GM21737 (cell line): Measurements from ENCODE around the gene DERA.
"Not testable (repeated sequence)": the region's sequence is repeated elsewhere in the genome, so short reads cannot be mapped to it uniquely, and the experiment has no call there.

Experiments
- ATAC-seq: cut with Tn5 transposase; IDR thresholded peaks from one replicate; pipeline ENCODE4 v1.9.1; 2021; ENCODE audit warnings: mild to moderate bottlenecking, moderate library complexity; ENCODE audit not compliant: unreplicated experiment

Gene DERA

GRCh38 chr12:15910864-15911721 lies at the start of gene DERA:
Gene DERA, plus strand, starts transcription at chr12:15911332. Its CDS starts 52 bp downstream, at chr12:15911384.
- ATAC-seq, result peak; percentile 97

- ATAC-seq, result no peak
Measured at GRCh38 chr12:15861404-15861803, 49.7 kb upstream of the DERA start.

GRCh38 chr12:15862840-15863239 lies 48.3 kb upstream of the DERA start:
- ATAC-seq, result no peak

- no peak for ATAC-seq
Measured at GRCh38 chr12:15863372-15863771, 47.8 kb upstream of the DERA start.

GRCh38 chr12:15863984-15864383 lies 47.1 kb upstream of the DERA start:
- peak; percentile 84 for ATAC-seq

GRCh38 chr12:15868186-15868585 lies 42.9 kb upstream of the DERA start:
- no peak for ATAC-seq

- no peak for ATAC-seq
Measured at GRCh38 chr12:15873556-15873955, 37.6 kb upstream of the DERA start.

GRCh38 chr12:15874556-15875145 lies 36.5 kb upstream of the DERA start:
- not testable (repeated sequence) for ATAC-seq

GRCh38 chr12:15875863-15876262 lies 35.3 kb upstream of the DERA start:
- no peak for ATAC-seq

GRCh38 chr12:15879413-15879812 lies 31.7 kb upstream of the DERA start:
- no peak for ATAC-seq

- no peak for ATAC-seq
Measured at GRCh38 chr12:15880721-15881120, 30.4 kb upstream of the DERA start.

- peak; percentile 96 for ATAC-seq
Measured at GRCh38 chr12:15882118-15882971, 28.8 kb upstream of the DERA start, which contains the start of gene STRAP. Gene STRAP, plus strand, starts transcription at chr12:15882387. Its CDS starts 321 bp downstream, at chr12:15882708.

- ATAC-seq, result no peak
Measured at GRCh38 chr12:15883536-15883935, 27.6 kb upstream of the DERA start.

GRCh38 chr12:15886372-15887042 lies 24.6 kb upstream of the DERA start:
- ATAC-seq, result no peak

GRCh38 chr12:15887043-15887817 lies 23.9 kb upstream of the DERA start:
- ATAC-seq, result no peak

- ATAC-seq, result no peak
Measured at GRCh38 chr12:15892645-15893259, 18.4 kb upstream of the DERA start.

GRCh38 chr12:15893260-15893659 lies 17.9 kb upstream of the DERA start:
- no peak for ATAC-seq

GRCh38 chr12:15896867-15897266 lies 14.3 kb upstream of the DERA start:
- no peak for ATAC-seq

- no peak for ATAC-seq
Measured at GRCh38 chr12:15897433-15897832, 13.7 kb upstream of the DERA start.
